Muscle of arm (tissue), 12 donors: ENCODE results near the gene ODAPH. TPM values are rescaled to one million over a fixed set of nuclear protein-coding genes. Genes with fewer than 3 reads are reported as not detected.
"Not testable (repeated sequence)": the region's sequence is repeated elsewhere in the genome, so short reads cannot be mapped to it uniquely, and the experiment has no call there.

ENCODE experiments used
- DNase-seq: peaks from one replicate; pipeline ENCODE4 v3.0.0-alpha.2; 2013
- polyA plus RNA-seq, 12 donors: library from polyadenylated mRNA; unstranded; fragments of 120-200 nt; gene quantifications; one replicate each; pipeline ENCODE4 v1.2.1, GENCODE V29; 2013; ENCODE audit not compliant: insufficient read length in 12 of 12

Gene ODAPH
- polyA plus RNA-seq, 12 donors, result 0.21 to 0.51 (median 0.29) TPM; not detected in 9

DNA sequence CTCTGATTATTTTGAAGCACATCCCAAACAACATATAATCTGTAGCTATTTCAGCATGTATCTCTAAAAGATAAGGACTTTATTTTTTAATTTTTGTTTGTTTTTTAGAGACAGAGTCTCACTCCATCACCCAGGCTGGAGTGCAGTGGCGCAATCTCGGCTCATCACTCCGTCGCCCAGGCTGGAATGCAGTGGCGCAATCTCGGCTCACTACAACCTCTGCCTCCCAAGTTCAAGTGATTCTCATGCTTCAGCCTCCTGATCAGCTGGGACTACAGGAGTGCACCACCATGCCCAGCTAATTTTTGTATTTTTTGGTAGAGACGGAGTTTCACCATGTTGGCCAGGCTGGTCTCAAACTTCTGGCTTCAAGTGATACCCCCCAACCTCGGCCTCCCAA is 11.6 kb upstream of the ODAPH start:
- not testable (repeated sequence) for DNase-seq

DNA sequence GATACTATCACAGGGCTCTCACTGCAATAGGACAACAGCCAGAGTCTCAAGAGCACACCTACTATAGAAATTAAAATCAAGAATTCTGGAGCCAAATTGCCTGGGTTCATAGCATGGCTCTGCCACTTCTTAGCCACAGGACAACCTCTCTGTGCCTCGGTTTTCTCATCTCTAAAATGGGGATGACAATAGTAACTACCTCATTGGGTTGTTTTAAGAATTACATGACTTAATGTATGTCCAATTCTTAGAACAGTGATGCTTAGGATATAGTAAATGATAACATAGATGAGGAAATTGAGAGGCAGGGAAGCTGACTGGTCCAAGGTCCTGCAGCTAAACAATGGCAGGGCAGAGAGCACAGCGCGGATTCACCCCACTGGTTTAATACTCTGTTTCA is 11.0 kb upstream of the ODAPH start:
- DNase-seq, result no peak

DNA sequence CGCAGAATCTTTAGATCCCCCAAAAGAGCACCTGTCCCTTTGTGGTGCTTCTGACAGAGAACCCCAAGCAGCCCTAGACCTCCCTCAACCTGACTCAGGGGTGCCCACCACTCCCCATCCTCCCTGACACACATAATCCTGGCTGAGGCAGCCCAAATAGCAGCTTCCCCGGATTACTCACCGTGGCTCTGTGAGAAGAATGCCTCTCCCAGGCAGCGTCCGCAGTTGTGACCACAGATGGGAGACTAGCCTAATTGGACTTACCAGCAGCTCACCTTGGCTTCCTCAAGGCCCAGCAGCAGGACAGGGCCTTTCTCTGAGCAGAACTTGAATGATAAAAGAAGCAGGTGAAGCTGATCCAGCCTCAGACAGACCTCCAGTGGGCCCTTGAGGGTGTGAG is 10.3 kb upstream of the ODAPH start:
- DNase-seq, result no peak

DNA sequence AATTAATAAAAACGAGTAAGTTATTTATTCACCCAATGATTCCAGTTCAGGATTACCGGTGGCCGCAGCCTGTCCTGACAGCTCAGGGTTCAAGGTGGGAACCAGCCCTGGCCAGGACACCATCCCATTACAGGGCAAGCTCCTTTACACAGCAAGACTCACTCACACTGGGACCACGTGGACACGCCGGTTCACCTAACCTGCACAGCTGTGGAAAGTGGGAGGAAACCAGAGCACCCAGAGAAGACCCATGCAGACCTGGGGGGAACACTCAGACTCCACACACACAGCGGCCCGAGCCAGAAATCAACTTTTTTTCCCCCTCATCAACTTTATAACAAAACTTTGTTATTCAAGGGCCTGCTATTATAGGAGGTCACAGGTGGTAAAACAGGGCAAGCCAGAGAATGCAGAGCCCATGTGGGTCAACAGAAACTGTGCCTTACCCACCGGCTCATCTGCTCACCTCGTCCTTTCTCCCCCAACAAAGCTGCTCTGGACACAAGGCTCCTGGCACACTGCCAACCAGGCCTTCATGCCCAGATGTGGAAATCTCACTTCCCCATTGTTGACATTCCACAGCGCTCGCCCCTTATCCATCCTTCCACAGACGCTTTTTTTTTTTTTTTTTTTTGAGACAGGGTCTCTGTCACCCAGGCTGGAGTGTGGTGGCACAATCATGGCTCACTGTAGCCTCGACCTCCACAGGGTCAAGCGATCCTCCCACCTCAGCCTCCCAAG is 8.0 kb upstream of the ODAPH start:
- DNase-seq, result peak; percentile 13

DNA sequence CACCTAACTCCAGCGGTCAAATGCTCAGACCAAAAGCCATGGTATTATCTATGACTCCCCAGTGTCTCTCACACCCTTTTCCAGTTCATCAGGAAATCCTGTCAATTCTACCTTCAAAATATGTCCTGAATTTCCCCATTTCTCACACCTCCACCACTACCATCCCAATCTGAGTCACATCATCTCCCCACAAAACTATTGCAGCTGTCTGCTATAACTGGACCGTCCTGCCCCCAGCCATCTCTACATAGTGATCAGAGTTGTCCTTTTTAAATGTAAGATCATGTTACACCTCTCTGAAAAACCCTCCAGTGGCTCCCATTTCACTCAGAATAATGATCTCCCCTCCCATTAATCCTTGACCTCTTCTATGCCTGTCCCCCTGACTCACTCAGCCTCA is 6.8 kb upstream of the ODAPH start:
- DNase-seq, result no peak

DNA sequence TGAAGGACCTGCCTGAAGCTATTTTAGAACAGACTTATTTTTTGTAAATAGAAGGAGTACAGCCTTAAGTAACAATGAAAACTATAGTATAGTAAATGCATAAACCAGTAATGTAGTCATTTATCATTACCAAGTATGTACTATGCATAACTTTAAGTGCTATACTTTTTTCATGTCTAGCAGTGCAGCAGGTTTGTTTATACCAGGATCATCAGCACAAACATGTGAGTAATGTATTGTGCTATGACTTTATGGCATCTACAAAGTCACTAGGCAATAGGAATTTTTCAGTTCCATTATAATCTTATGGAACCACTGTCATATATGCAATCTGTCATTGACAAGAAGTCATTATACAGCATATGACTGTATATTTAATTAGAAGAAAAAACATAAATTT is 3.4 kb upstream of the ODAPH start:
- no peak for DNase-seq

DNA sequence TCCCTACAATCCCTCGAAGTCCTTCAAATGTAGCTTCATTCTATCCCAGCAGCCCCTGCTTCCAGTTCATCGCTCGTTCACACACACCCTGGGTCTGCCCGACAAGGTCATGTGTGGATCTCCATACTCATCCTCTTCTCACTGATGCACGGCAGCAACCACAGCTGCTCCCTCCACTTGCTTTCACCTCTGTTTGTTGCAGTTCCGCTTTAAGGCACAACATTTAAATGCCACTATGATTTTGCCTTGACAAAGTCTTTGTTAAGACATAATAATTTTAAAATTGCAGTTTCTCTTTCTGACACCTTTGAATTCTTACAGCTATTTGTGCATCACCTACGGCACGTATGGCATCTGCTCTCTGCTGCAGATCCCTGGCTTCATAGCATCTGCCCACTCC is 1.8 kb downstream of the ODAPH start:
- DNase-seq, result no peak

DNA sequence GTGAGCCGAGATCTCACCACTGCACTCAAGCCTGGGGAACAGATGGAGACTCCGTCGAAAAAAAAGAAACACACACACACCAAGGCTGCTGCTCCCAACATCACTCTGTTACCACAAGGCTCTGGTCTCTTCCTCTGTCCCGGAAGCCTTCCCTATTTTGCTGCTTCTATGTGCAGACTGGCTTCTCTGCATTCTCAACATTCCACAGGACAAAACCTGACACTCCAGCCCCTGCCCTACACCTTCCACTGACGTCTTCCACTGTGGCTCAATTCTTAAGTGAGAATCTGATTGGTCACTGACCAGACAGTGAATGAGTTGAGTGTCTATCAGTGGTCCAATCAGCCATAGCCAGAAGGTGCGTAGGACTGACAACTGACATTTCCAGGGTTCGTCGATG is 5.9 kb downstream of the ODAPH start:
- no peak for DNase-seq

DNA sequence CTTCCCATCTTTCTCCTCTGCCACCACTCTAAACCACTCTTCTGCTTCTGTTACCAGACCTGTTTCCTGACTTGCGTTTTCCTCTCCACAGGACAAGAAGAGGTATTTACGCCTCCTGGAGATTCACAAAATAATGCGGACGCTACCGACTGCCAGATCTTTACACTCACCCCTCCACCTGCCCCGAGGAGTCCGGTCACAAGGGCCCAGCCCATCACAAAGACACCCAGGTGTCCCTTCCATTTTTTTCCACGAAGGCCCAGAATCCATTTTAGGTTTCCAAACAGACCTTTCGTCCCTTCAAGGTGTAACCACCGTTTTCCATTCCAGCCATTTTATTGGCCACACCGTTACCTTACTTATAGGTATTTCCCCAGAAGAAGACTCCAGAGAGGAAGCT is 8.2 kb downstream of the ODAPH start:
- no peak for DNase-seq

DNA sequence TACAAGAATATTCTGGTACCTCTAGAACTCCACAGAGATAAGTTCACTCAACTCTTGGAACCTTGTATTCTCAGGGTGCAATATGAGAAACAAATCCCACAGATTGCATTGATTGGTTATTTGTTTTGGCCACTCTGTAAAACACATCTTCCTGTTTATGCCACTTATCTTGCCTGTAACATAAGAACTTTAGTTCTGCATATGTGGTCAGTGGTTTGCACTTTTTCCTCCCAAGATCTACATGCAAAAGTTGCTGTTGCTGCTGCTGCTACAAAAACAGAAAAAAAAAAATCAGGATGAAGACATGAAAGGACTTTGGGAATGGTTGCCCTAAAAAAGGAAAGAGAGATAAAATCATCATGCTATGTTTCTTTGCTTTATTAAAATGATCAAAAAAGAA is 9.6 kb downstream of the ODAPH start:
- DNase-seq, result no peak

DNA sequence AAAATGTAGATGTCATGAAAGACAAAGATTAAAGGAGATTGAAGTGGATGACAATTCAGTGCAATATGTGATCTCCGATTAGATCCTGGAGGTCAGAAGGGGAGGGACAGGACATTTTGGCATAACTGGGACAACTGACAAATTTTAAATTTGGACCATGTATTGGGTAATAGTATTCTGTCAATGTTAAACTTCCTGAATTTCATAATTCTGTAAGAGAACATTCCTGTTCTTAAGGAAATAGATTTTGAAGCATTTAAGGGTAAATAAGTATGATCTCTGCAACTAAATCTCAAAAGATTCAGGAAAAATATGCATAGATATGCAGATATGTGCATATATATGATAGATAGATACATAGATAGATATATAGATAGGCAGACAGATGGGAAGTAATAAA is 11.0 kb downstream of the ODAPH start:
- no peak for DNase-seq

DNA sequence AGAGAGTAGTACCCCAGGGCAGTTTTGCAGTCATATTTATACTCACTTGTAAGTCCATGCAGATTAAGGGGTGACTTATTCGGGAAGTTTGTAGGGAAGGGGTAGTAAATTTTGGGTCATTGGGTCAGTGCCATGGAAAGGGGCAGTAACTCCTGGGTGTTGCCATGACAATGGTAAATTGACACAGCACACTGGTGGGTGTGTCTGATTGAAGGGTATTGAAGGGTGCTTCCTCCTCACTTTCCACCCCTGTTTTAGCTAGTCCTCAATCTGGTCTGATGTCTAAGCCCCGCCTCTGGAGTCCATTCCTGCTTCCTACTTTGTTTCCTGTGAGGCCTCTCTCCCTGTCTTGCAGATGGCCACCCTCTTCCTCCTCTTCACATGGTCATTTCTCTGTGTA is 11.9 kb downstream of the ODAPH start:
- DNase-seq, result no peak

DNA sequence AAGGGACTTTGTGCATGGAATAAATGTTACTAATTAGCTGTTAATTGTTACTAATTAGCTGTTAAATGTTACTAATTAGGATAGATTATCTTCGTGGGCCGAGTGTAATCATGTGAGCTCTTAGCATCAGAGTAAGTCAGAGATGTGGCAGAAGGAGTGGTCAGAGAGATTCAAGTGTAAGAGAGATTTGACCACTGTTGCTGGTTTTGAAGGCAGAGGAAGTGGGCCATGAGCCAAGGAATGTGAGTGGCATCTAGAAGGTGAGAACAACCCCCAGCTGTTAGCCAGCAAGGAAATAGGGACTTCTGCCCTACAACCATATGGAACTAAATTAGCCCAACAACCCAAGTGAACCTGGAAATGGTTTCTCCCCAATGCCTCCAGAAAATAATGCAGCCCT is 28.2 kb downstream of the ODAPH start:
- no peak for DNase-seq

DNA sequence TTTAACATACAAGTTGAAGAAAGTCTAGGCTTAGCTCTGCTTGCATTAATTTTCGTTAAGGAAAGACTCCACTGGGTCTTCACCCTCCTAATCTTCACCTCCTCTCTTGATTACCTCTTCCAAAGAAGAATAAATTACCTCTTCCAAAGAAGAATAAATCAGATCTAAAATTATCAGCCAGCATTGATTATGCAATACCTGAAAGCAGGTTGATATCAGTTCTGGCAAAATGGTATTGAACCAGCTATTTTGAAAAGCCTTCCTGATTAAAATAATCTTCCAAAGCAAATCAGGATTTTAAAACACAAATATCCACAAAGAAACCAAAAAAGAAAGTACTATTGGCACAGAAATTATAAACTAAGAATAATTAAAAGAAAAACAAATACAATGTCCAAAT is 37.5 kb downstream of the ODAPH start:
- DNase-seq, result no peak

DNA sequence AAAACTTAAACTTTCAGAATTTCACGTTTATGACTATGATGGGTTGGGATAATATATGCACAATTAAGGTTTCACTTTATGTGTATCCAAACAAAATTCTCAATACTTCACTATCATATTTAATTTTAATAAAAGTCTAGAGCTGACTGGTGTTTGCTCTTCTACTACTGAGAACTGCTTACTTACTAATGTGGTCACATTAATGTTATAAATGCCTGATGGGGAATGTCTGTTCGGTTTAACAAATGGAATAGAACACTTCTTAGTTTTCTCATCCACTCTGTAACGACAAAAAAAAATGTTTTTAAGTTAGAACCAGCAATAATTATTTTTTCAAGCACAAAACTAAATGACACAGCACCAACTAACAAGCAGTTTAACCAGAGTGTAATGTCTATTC is 40.2 kb downstream of the ODAPH start:
- no peak for DNase-seq

DNA sequence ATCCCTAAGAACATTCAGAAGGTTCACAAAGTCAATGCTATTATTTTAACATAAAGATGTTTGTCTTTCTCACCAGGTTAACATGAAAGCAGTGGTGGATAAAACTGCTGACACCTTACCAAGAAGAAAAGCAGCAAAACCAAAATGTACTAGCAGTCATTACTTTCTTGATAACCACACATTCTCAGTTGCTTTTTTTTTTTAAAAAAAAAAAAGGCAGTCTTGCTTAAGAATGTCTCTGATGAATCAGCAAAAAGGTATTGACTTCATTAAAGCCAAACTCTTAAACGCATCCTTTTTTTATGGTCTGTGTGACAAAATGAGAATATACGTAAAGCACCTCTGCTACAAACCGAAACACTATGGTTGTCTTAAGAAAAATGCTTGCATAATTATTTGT is 42.5 kb downstream of the ODAPH start:
- DNase-seq, result no peak

DNA sequence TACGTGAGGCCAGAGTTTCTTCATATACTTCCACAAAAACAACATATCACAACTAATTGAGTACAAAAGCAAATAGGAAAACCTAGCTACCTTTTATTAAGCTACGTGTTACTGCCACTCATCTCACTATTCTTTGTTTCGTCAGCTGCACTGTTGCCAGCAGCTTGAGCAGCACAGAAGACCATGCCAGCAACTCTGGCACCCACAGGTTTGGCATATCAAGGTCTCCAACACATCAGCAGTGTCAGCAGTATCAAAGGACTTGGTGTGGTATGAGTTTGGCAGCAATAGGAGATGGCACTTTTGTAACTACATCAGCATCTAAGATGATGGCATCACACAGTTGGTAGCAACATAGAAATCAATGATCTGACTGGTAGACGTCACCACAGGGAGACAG is 43.8 kb downstream of the ODAPH start:
- no peak for DNase-seq

DNA sequence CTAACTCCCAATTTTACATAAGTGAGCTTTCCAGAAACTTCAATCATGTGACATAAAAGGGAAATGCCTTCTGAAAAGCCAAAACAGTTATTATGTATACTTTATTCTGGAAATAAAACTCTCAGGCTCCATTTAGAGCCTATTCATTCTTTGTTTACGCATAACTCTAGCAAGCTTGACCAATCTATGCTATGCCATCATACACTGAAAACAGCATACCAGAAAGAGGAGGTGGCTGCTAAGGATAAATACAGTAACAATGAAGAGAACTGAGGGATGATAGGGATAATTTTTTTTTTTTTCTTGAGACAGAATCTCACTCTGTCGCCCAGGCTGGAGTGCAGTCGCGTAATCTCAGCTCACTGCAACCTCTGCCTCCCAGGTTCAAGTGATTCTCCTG is 50.1 kb downstream of the ODAPH start:
- no peak for DNase-seq

DNA sequence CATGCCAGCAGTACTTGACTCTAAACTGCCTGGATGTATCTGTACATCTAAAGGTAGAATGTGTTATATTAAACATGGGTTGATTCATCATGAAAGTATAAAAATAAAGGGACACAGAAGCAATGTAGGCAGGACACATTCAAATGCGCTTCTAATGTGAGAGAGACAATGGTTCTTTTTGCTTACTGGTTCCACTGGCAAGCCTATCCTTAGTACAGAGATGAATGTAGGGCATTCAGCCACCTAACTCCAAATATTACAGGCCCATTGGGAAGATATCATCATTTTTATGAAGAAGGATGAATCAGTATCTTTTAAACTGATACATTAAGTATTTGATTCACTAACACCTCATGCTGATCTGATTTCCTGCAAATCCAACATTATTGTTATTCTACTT is 56.4 kb downstream of the ODAPH start:
- DNase-seq, result no peak

Other genes starting within 250 kb of the ODAPH start
- 10 to 100 TPM in 11 of 12 donors, not detected in 1; 14.0 to 34.4 (median 30.1) TPM for gene RCHY1, start 41.7 kb upstream of the ODAPH start, polyA plus RNA-seq
- 10 to 100 TPM in 11 of 12 donors, not detected in 1; 12.2 to 26.1 (median 19.2) TPM for gene THAP6, start 41.6 kb upstream of the ODAPH start, polyA plus RNA-seq
- under 1 TPM in 9 of 12 donors, not detected in 3; 0.09 to 0.68 (median 0.18) TPM for gene CDKL2, start 74.5 kb downstream of the ODAPH start, polyA plus RNA-seq
- 100 to 1,000 TPM in 11 of 12 donors, not detected in 1; 110 to 230 (median 163) TPM for gene G3BP2, start 117.3 kb downstream of the ODAPH start, polyA plus RNA-seq
- 100 to 1,000 TPM in 11 of 12 donors, not detected in 1; 122 to 292 (median 220) TPM for gene USO1, start 168.5 kb downstream of the ODAPH start, polyA plus RNA-seq